Left ventricle myocardium inferior (tissue), 1 donor: ENCODE data around the gene DZIP3. TPM values are rescaled to one million over a fixed set of nuclear protein-coding genes. Genes with fewer than 3 reads are reported as not detected.

Source experiments
- DNase-seq: peaks from one replicate; pipeline ENCODE4 v3.0.0-alpha.2; 2020
- H3K27ac ChIP-seq: fragments of 200-600 bp; replicated peaks from 2 replicates; pipeline ENCODE4 v1.8.0; 2021
- H3K27me3 ChIP-seq: fragments of 200-600 bp; 2 replicates; pipeline ENCODE4 v1.8.0; 2021; ENCODE audit warnings: low read depth
- H3K36me3 ChIP-seq: fragments of 200-600 bp; 2 replicates; pipeline ENCODE4 v1.8.0; 2021
- H3K4me1 ChIP-seq: fragments of 200-600 bp; 2 replicates; pipeline ENCODE4 v1.8.0; 2021
- H3K4me3 ChIP-seq: fragments of 200-600 bp; 2 replicates; pipeline ENCODE4 v1.8.0; 2021; ENCODE audit warnings: mild to moderate bottlenecking, moderate library complexity
- H3K9me3 ChIP-seq: fragments of 200-600 bp; replicated peaks from 2 replicates; pipeline ENCODE4 v1.8.0; 2021
- intact Hi-C: fragments of 100-400 bp; cut with micrococcal nuclease; formaldehyde crosslinking; loops from one replicate; pipeline ENCODE4 v1.11.0; 2022
- total RNA-seq: library from RNA; stranded (reverse); fragmentation: NEBNext Ultra II Directional; extraction: Animal tissue kit (Norgen Biotek cat#: 25700); gene quantifications from one replicate; pipeline ENCODE4 v1.2.1, GENCODE V29; 2021
- TF ChIP-seq, protein P1 (sequence below): fragments of 200-600 bp; IDR thresholded peaks from 2 replicates; pipeline ENCODE4 v1.8.0; 2021; ENCODE audit warnings: antibody characterized with exemption, mild to moderate bottlenecking, borderline replicate concordance
- donor health status: DM: no; HTN: yes; CAD: no; lungs with severe emphysema.

Gene DZIP3
- total RNA-seq, 1 donor from 2014 or later, result 23.9 TPM

GRCh38 chr3:108589998-108590323 is 439 bp downstream of the DZIP3 start:
- no peak for DNase-seq
- intact Hi-C loops, result no loop called here
- Histone ChIP-seq H3K36me3 (no peaks in the 10 kb centered on the region), H3K27ac (peak overlapping the region; percentile 95), H3K27me3 (no peaks in the 10 kb centered on the region), H3K4me3 (peak overlapping the region; percentile 90), H3K9me3 (no peaks in the 10 kb centered on the region), H3K4me1 (peaks cover 43% of the 10 kb centered on the region)
- TF ChIP-seq, protein P1, sequence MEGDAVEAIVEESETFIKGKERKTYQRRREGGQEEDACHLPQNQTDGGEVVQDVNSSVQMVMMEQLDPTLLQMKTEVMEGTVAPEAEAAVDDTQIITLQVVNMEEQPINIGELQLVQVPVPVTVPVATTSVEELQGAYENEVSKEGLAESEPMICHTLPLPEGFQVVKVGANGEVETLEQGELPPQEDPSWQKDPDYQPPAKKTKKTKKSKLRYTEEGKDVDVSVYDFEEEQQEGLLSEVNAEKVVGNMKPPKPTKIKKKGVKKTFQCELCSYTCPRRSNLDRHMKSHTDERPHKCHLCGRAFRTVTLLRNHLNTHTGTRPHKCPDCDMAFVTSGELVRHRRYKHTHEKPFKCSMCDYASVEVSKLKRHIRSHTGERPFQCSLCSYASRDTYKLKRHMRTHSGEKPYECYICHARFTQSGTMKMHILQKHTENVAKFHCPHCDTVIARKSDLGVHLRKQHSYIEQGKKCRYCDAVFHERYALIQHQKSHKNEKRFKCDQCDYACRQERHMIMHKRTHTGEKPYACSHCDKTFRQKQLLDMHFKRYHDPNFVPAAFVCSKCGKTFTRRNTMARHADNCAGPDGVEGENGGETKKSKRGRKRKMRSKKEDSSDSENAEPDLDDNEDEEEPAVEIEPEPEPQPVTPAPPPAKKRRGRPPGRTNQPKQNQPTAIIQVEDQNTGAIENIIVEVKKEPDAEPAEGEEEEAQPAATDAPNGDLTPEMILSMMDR, result no peak

- no peak for DNase-seq
- no peaks in the 10 kb centered on the region for H3K9me3 ChIP-seq
- H3K36me3 ChIP-seq, result no peaks in the 10 kb centered on the region
- H3K4me1 ChIP-seq, result peaks cover 43% of the 10 kb centered on the region
- TF ChIP-seq, protein P1, result no peak
- intact Hi-C loops, result no loop called here
- H3K4me3 ChIP-seq, result peak overlapping the region; percentile 90
- H3K27ac ChIP-seq, result no peak overlapping the region
- H3K27me3 ChIP-seq, result no peaks in the 10 kb centered on the region
Measured at GRCh38 chr3:108590460-108590859, 938 bp downstream of the DZIP3 start.

- Histone ChIP-seq H3K4me3 (no peak overlapping the region), H3K36me3 (no peaks in the 10 kb centered on the region), H3K27me3 (no peaks in the 10 kb centered on the region), H3K4me1 (peaks cover 29% of the 10 kb centered on the region), H3K9me3 (no peaks in the 10 kb centered on the region), H3K27ac (no peak overlapping the region)
- TF ChIP-seq, protein P1, result no peak
- intact Hi-C loops, result no loop called here
- DNase-seq, result no peak
Measured at GRCh38 chr3:108595321-108595720, 5.8 kb downstream of the DZIP3 start.

DNA sequence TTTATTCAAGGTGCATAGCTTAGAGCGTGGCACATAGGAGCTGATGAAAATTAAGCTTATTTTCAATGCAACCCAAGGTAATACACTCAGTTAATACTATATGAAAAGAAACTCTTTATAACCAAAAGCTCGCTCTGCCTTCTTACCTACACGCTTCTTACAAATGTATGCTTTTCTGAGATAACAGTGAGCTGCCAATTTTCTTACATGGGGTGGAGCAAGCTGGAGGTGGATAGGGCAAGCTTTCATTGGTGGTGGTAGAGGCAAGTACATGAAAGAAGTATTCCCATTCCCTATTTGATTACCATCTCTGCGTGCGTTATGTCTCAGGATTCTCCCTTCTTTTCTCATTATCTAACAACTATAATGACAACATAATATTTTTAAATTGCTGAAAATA is 8.9 kb downstream of the DZIP3 start:
- Histone ChIP-seq H3K36me3 (no peaks in the 10 kb centered on the region), H3K4me3 (no peak overlapping the region), H3K27me3 (no peaks in the 10 kb centered on the region), H3K9me3 (no peaks in the 10 kb centered on the region), H3K27ac (no peak overlapping the region), H3K4me1 (peaks cover 32% of the 10 kb centered on the region)
- DNase-seq, result no peak
- TF ChIP-seq, protein P1, result no peak
- intact Hi-C loops, result no loop called here

DNA sequence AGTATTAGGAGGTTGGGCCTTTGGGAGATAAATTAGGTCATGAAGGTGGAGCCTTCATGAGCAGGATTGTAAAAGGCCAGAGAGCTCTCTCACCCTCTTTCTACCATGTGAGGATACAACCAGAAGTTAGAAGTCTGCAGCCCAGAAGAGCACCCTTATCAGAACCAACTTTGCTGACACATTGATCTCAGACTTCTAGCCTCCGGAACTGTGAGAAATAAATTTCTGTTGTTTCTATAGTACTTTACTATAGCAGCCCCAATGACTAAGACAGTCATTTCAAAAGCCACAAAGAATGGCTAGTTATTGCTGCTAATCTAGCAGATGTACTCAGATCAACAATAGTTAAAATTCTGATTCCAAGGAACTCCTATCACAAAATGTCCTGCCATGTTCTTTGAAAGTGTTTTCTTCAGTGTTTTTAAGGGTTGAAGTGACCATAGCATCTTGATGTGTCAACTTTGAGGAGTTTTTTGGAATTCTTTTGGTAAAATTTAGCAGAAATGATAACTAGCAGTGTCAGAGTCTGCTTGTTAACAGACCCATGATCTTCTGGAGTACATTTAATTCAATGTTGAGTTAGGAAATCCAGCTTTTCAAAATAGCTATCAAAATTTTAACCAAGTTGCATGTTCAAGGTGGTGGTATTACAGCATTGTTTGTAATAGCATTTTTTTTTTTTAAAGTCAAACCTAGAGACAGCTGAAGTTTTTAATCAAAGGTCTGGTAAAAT is 10.3 kb downstream of the DZIP3 start:
- intact Hi-C loops, result no loop called here
- no peak for DNase-seq
- TF ChIP-seq, protein P1, result no peak

More for the DNA sequence above, 10.3 kb downstream of the DZIP3 start:
- Histone ChIP-seq H3K4me3 (no peak overlapping the region), H3K27me3 (no peaks in the 10 kb centered on the region), H3K27ac (no peak overlapping the region), H3K4me1 (peaks cover 32% of the 10 kb centered on the region), H3K9me3 (no peaks in the 10 kb centered on the region), H3K36me3 (no peaks in the 10 kb centered on the region)
